Measurements from ENCODE around the gene USP21. TPM values are rescaled to one million over a fixed set of nuclear protein-coding genes. Genes with fewer than 3 reads are reported as not detected.

The USP21 gene
- total and polyA plus RNA-seq, 3 experiments from 2014 or later: 26.1 to 28.3 (median 27.4) TPM

GRCh38 chr1:161128591-161129420, 30.5 kb upstream of the USP21 start:
- Mint-ChIP-seq H3K27me3 (no peaks in the 10 kb centered on the region), H3K27ac (peak overlapping the region in 5 of 8 donors; percentile 43 to 76 (median 58)), H3K36me3 (peaks cover 0 to 63% (median 8%) of the 10 kb centered on the region in 3 donors), H3K4me3 (peak overlapping the region in 1 of 7 donors; percentile 21), H3K9me3 (no peaks in the 10 kb centered on the region), H3K4me1 (peaks cover 44 to 58% (median 50%) of the 10 kb centered on the region in 3 donors)
- H3K4me3 ChIP-seq (ENCODE audit: low read length): no peak overlapping the region
- H3K27me3 ChIP-seq (ENCODE audit: insufficient read depth, low read length, poor library complexity, severe bottlenecking): no peaks in the 10 kb centered on the region
- no peaks in the 10 kb centered on the region for H3K9me3 ChIP-seq (ENCODE audit: low read length)
- H3K27ac ChIP-seq (ENCODE audit: low read depth, low read length): no peak overlapping the region
- H3K36me3 ChIP-seq (ENCODE audit: insufficient read depth, low read length): peaks cover 21% of the 10 kb centered on the region
- ChIA-PET POLR2A (interaction anchor here (1.0 kb wide), 1 partner anchor 61 kb away, joined by 3 read pairs; no protein-coding TSS in a partner anchor), CTCF (interaction anchor here (1.3 kb wide), 2 partner anchors 12 to 29 kb away, joined by 3 read pairs; no protein-coding TSS in a partner anchor)
- H3K4me1 ChIP-seq (ENCODE audit: insufficient read depth, low read length): peaks cover 41% of the 10 kb centered on the region
- no peak for DNase-seq

DNA sequence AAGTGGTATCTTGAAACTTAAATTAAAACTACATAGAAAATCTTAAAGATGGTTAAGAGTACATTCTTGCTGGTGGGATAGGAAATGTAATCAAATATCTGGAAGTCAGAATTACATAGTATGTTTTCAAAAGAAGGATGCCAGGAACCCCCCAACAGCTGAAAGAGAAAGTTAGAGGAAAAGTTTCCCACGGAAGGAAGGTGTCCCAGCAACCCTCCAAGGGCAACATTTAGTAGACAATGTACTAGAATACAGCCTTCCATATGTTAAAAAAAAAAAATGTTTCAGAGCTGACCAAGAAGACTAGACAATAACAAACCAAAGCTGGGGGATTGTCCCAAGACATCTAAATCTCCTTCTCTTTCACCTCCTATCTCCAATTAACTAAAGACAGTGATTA, 29.0 kb upstream of the USP21 start:
- peaks cover 42% of the 10 kb centered on the region for H3K4me1 ChIP-seq (ENCODE audit: insufficient read depth, low read length)
- Mint-ChIP-seq H3K4me1 (peaks cover 47 to 62% (median 50%) of the 10 kb centered on the region in 3 donors), H3K36me3 (peaks cover 0 to 50% (median 8%) of the 10 kb centered on the region in 3 donors), H3K4me3 (peak overlapping the region in 1 of 7 donors; percentile 27), H3K27me3 (no peaks in the 10 kb centered on the region), H3K27ac (peak overlapping the region in 5 of 8 donors; percentile 80 to 98 (median 91)), H3K9me3 (no peaks in the 10 kb centered on the region)
- POLR2A ChIA-PET: interaction anchor here (0.6 to 2.7 kb wide), 2 partner anchors 11 to 13 kb away, joined by 3 to 11 read pairs; partner anchors contain the start of genes NIT1 and PFDN2
- no peaks in the 10 kb centered on the region for H3K9me3 ChIP-seq (ENCODE audit: low read length)
- H3K4me3 ChIP-seq (ENCODE audit: low read length): no peak overlapping the region
- CTCF ChIA-PET: interaction anchor here (0.7 to 1.7 kb wide), 2 partner anchors 11 to 33 kb away, joined by 3 to 4 read pairs; no protein-coding TSS in a partner anchor
- DNase-seq: no peak
- H3K36me3 ChIP-seq (ENCODE audit: insufficient read depth, low read length): peaks cover 16% of the 10 kb centered on the region
- H3K27ac ChIP-seq (ENCODE audit: low read depth, low read length): no peak overlapping the region
- no peaks in the 10 kb centered on the region for H3K27me3 ChIP-seq (ENCODE audit: insufficient read depth, low read length, poor library complexity, severe bottlenecking)

DNA sequence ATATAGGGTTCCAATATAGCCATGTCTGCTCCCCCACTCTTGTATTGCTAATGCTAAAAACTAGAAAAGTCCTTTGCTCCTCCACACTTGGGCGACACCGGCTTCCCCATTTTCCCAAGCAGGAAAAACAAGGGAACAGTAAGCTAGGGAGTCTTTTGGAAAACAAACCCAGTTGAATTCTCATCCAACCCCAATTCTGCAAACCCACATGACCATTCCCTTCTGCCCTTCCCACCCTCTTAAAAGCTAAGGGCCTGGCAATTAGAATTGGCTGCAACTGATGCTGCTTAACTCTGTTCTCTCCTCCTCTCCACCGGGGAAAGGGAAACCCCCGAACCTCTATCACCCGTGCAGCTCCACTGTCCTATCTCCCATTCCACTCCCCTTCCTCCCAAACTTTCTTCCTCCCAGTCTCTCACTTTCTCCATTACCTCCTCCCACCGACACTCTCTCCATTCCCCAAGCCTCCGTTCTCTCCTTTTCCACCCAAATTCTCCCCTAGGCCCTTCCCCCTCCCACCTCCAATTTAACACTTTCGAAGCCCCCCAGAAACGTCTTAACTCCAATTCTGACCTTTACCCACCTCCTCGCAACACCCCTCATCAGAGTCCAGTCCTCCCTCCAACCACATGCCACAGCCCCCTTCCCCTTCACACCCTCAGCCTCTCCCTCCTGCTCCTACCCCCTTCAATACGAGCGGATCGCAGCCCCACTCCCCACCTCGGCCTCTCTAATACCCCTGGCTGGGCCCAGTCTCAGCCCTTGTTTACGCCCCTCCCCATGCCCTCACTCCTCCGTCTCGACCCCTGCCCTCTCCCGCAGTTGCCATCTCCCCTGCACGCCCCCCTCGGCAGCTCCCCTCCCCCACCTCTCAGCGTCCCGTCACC, 27.5 kb upstream of the USP21 start:
- Mint-ChIP-seq H3K4me3 (no peak overlapping the region), H3K36me3 (peaks cover 0 to 40% (median 1%) of the 10 kb centered on the region in 3 donors), H3K4me1 (peaks cover 40 to 54% (median 52%) of the 10 kb centered on the region in 3 donors), H3K27ac (peak overlapping the region in 5 of 8 donors; percentile 80 to 98 (median 94)), H3K9me3 (no peaks in the 10 kb centered on the region), H3K27me3 (no peaks in the 10 kb centered on the region)
- H3K9me3 ChIP-seq (ENCODE audit: low read length): no peaks in the 10 kb centered on the region
- DNase-seq: peak in 2 of 5 donors; percentile 12 to 35
- CTCF ChIA-PET: interaction anchor here (0.9 to 3.3 kb wide), 10 partner anchors 9 to 94 kb away, joined by 3 to 9 read pairs (median 4); partner anchors contain the start of genes PPOX, TOMM40L and TSTD1
- H3K36me3 ChIP-seq (ENCODE audit: insufficient read depth, low read length): peaks cover 13% of the 10 kb centered on the region
- POLR2A ChIA-PET: interaction anchor here (0.9 to 2.7 kb wide), 9 partner anchors 14 to 94 kb away, joined by 3 to 19 read pairs (median 5); partner anchors contain the start of genes NDUFS2, NIT1, PFDN2 and TOMM40L
- peak overlapping the region; percentile 59 for H3K27ac ChIP-seq (ENCODE audit: low read depth, low read length)
- H3K4me1 ChIP-seq (ENCODE audit: insufficient read depth, low read length): peaks cover 40% of the 10 kb centered on the region
- no peaks in the 10 kb centered on the region for H3K27me3 ChIP-seq (ENCODE audit: insufficient read depth, low read length, poor library complexity, severe bottlenecking)
- H3K4me3 ChIP-seq (ENCODE audit: low read length): peak overlapping the region; percentile 98

DNA sequence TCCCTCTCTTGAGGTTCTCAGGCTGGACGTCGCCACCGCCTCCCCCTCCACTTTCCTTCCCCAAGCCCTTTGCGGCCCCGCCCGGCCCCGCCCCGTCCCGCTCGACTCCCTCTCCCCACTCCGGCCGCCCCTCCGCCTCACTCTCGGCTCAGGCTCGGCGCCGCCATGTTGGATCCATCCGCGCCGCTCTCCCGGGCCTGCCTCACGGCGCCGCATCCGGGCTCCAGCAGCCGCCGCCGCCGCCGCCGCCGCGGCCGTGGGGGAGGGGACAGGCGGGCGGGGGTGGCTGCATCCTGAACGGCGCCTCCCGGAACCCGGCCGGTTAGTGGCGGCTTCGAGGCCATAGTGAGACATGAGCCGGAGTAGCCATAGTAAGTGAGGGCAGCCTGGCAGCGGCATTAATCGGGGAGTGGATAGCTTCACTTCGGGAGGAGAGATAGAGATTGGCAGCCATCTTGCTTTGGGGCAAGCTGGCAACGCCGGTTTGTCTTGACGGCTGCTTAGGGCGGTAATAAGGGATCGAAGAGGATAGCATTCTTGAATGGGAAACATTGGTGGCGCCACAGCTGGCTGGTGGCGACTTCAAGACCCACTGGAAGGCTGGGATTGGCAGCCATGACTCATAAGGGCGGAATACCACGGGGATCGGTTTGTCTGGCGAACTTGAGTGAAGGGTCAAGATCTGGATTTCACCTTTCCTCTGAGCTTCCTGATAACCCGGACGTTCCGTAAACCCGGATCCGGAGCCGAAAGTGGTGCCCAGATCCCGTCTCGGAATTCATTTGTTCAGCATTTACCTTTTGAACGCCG, 26.7 kb upstream of the USP21 start, which contains the start of gene DEDD:
DEDD (minus strand) TSS at position 258 of the 810 bp plus-strand sequence. CDS start 8,205 bp downstream, outside the sequence.
- POLR2A ChIA-PET: interaction anchor here (0.8 to 2.7 kb wide), 9 partner anchors 15 to 95 kb away, joined by 3 to 19 read pairs (median 5); partner anchors contain the start of genes NDUFS2, NIT1, PFDN2 and TOMM40L
- Mint-ChIP-seq H3K36me3 (peaks cover 0 to 31% (median 0%) of the 10 kb centered on the region in 3 donors), H3K27me3 (no peaks in the 10 kb centered on the region), H3K9me3 (no peaks in the 10 kb centered on the region), H3K4me1 (peaks cover 33 to 46% (median 44%) of the 10 kb centered on the region in 3 donors), H3K4me3 (no peak within 1 kb of the TSS), H3K27ac (peak within 1 kb of the TSS in 4 of 8 donors; percentile 91 to 98 (median 96))
- CTCF ChIA-PET: interaction anchor here (0.8 to 3.3 kb wide), 14 partner anchors 11 to 93 kb away, joined by 3 to 9 read pairs (median 4); partner anchors contain the start of genes NIT1, PFDN2, PPOX and TOMM40L
- peak; percentile 84 to 95 (median 91) for DNase-seq
- H3K4me3 ChIP-seq (ENCODE audit: low read length): peak within 1 kb of the TSS; percentile 98
- no peaks in the 10 kb centered on the region for H3K27me3 ChIP-seq (ENCODE audit: insufficient read depth, low read length, poor library complexity, severe bottlenecking)
- H3K27ac ChIP-seq (ENCODE audit: low read depth, low read length): peak within 1 kb of the TSS; percentile 84
- peaks cover 35% of the 10 kb centered on the region for H3K4me1 ChIP-seq (ENCODE audit: insufficient read depth, low read length)
- H3K9me3 ChIP-seq (ENCODE audit: low read length): no peaks in the 10 kb centered on the region
- H3K36me3 ChIP-seq (ENCODE audit: insufficient read depth, low read length): peaks cover 11% of the 10 kb centered on the region

DNA sequence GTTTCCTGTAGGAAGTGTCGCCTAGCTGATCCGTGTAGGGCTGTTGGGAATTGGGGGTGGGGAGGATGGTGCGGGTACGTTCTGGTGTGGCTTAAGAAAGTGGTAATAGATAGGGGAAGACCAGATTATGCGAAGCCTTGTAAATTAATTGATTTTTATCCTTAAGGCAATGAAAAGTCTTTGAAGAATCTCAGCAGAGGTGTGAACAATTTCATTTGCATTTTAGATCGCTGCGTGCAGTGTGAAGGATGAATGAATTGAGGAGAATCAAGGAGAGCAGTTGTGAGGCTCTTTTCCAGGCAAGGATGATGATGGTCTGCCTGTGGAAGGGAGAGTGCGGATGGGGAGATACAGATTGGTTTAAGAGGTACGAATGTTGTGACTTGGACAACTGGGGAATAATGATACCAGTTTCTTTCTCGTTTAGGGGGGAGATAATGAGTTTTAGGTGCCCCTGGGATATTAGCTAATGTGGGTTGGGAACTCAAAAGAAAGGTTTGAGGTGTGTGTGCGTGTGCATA, 26.0 kb upstream of the USP21 start:
- no peaks in the 10 kb centered on the region for H3K27me3 Mint-ChIP-seq
- Histone ChIP-seq H3K9me3 (ENCODE audit: low read length) (no peaks in the 10 kb centered on the region), H3K27me3 (ENCODE audit: insufficient read depth, low read length, poor library complexity, severe bottlenecking) (no peaks in the 10 kb centered on the region), H3K36me3 (ENCODE audit: insufficient read depth, low read length) (peaks cover 6% of the 10 kb centered on the region), H3K4me1 (ENCODE audit: insufficient read depth, low read length) (peaks cover 28% of the 10 kb centered on the region), H3K27ac (ENCODE audit: low read depth, low read length) (peak overlapping the region; percentile 84), H3K4me3 (ENCODE audit: low read length) (peak overlapping the region; percentile 98)
- DNase-seq: no peak
- H3K36me3 Mint-ChIP-seq: peaks cover 0 to 25% (median 0%) of the 10 kb centered on the region in 3 donors
- H3K9me3 Mint-ChIP-seq: no peaks in the 10 kb centered on the region
- peaks cover 31 to 40% (median 37%) of the 10 kb centered on the region in 3 donors for H3K4me1 Mint-ChIP-seq
- no peak overlapping the region for H3K4me3 Mint-ChIP-seq
- H3K27ac Mint-ChIP-seq: no peak overlapping the region
- ChIA-PET POLR2A (interaction anchor here (0.8 to 2.7 kb wide), 9 partner anchors 16 to 95 kb away, joined by 3 to 19 read pairs (median 5); partner anchors contain the start of genes NDUFS2, NIT1, PFDN2 and TOMM40L), CTCF (interaction anchor here (0.8 to 3.3 kb wide), 14 partner anchors 10 to 94 kb away, joined by 3 to 9 read pairs (median 4); partner anchors contain the start of genes NIT1, PFDN2, PPOX and TOMM40L)

- Mint-ChIP-seq H3K4me1 (peaks cover 4 to 8% (median 6%) of the 10 kb centered on the region in 3 donors), H3K36me3 (peaks cover 0 to 2% (median 0%) of the 10 kb centered on the region in 3 donors), H3K9me3 (no peaks in the 10 kb centered on the region), H3K4me3 (no peak overlapping the region), H3K27ac (peak overlapping the region in 2 of 8 donors; percentile 61 to 86), H3K27me3 (no peaks in the 10 kb centered on the region)
- ChIA-PET CTCF (interaction anchor here (0.8 to 2.6 kb wide), 10 partner anchors 21 to 303 kb away, joined by 3 to 10 read pairs (median 4); partner anchors contain the start of genes ARHGAP30, KLHDC9, NIT1 and PFDN2), POLR2A (interaction anchor here (1.0 kb wide), 1 partner anchor 40 kb away, joined by 4 read pairs; no protein-coding TSS in a partner anchor)
- Histone ChIP-seq H3K36me3 (ENCODE audit: insufficient read depth, low read length) (no peaks in the 10 kb centered on the region), H3K9me3 (ENCODE audit: low read length) (no peaks in the 10 kb centered on the region), H3K4me1 (ENCODE audit: insufficient read depth, low read length) (peaks cover 7% of the 10 kb centered on the region), H3K4me3 (ENCODE audit: low read length) (no peak overlapping the region), H3K27ac (ENCODE audit: low read depth, low read length) (no peak overlapping the region), H3K27me3 (ENCODE audit: insufficient read depth, low read length, poor library complexity, severe bottlenecking) (no peaks in the 10 kb centered on the region)
- DNase-seq: no peak
These were observed 21.4 kb upstream of the USP21 start for GRCh38 chr1:161137881-161138280.
